NCI-H526 (cell line): ENCODE results near the gene PDIA5.

Source experiments
- DNase-seq, 2 experiments: peaks; one replicate each; lab custom pipeline; 2025; lab: John Stamatoyannopoulos, UW

PDIA5 gene

DNA sequence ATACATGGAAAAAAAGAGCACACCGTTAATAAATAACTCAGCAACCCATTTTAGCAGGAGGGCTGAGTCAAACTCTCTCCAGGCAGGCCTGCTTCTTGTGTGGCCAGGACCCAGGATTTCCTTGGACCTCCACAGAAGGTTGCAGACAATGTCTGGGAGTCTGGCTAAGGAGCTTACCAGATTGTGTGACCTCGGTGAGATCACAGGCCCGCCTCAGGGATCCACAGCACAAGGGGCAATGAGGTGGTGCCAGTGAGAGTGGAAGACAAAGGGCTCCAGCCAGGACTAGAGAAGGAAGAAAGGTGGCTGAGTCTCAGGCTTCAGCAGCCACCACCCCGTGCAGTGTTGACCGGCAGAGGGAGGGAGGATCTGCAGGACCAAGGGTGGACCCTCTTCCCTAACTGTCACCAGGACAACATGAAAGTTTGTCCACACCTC, 102.7 kb downstream of the PDIA5 start:
- no peak for DNase-seq

DNA sequence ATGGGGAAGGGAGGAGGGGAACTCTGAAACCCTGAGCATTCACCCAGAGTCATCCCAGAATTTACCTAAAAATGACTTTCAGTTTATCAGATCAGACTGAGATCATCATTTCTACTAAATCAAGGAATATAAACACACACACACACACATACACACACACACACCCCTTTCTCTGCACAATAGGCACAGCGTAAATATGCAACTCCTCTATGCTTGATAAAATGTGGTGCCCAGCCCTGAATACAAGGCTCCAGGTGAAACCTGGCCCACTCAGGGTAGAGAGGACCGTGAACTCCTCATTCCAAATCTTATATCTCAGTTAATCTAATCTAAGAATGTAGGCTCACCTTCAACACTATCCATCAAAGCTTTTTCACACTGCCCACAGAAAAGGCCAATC, 103.1 kb downstream of the PDIA5 start:
- no peak for DNase-seq

DNA sequence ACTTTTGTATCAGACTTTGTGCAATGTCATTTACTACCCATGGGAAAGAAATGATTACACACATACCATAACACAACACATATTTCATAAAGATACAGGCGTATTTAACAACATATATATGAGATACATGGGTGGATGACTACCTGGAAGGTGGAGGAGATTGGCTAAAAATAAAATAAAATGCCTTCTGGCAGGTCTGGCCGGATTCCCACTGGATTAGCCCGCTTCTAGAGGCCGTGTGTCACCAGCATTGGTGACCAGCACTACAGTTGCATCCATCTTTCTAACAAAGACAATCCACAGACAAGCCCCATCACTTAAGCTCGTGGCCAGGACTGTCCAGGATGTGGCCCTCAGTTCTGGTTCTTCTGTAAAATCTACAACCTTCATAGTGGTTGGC, 114.0 kb downstream of the PDIA5 start:
- no peak for DNase-seq

GRCh38 chr3:123186695-123187094, 119.9 kb downstream of the PDIA5 start:
- no peak for DNase-seq

- DNase-seq = no peak
These were observed 121.2 kb downstream of the PDIA5 start for GRCh38 chr3:123188058-123188457.

GRCh38 chr3:123193448-123194101, 126.8 kb downstream of the PDIA5 start:
- DNase-seq = no peak

DNA sequence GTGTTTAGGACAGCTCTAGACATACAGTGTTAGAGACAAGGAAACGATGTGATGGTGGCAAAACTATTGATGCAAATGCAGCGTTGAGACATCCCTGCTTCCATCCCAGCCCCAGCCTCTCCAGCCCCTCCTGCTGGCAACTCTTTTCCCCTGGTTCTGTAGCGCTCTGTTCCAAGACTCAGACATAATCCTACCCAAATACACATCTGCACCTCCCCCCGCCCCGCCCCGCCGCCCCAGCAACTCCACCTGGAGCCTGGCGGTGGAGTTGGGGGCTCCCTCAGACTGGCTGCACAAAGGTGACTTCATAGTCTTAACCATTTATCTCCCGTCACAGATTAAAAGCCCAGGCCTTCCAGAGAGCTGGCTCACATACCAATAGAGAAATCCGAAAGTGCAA, 127.7 kb downstream of the PDIA5 start:
- peak in 1 of 2 experiments; percentile 64 for DNase-seq

DNA sequence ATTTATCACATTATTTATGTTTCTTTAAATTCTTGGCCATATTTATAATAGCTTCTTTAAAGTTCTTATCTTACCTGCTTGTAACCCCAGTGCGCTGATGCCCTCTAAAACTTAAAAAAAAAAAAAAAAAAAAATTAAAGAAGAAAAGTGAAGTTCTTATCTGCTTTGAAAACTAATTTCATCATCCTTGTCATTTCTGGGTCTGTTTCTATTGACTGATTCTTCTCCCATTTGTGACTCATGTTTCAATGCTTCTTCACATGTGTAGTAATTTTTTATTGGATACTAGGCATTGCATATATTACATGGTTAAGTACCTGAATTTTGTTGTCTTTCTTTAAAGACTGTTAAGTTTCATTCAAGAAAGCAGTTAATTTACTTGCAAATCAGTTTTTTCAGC, 131.5 kb downstream of the PDIA5 start:
- DNase-seq = no peak

- DNase-seq = no peak
These were observed 134.4 kb downstream of the PDIA5 start for GRCh38 chr3:123201223-123201556.

DNA sequence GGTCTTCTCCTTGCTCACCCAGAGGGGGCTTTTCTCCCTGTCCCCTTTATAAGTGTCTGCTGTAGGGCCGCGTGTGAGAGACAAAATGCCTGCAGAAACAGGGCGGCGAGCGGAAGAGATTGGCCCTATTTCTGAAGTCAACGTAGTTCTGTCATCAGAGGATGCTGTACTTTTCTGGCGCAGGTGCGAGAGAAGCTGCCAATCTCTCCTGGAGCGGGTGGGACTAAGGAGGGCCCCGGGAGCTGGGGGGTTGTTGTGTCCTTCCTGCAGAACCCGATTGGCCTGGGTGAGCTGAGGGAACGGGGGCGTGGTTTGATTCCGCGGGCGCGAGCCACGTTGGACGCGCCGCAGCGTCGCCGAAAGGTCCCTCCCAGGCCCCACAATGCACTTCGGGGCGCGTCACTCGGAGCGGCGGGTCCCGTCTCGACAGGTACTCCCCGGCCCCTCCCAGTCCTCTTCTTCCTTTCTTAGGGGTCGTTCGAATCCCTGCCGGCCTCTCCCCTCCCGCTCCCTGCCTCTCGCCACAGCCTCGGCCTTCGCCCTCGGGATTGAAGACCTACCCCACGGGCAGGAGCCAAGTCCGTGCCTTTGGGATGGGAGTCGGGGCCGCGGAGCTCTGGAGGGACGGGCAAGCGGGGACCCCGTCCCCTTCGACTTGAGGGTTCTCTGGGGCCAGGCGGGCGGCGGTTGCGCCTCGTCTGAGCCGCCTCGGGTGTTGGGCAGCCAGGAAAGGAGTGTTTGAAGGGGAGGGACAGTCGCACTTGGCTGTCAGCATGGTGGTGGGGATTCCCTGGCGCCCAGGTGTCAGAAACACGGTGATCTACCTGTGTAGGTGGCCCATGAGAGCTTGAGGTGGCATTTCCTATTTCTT, 135.0 kb downstream of the PDIA5 start, which contains the start of gene SEC22A:
Gene SEC22A, plus strand, starts transcription at position 387 of the 871 bp plus-strand sequence. CDS start 7,275 bp downstream, outside the sequence.
- DNase-seq = peak; percentile 97 to 99

GRCh38 chr3:123202451-123202850, 135.6 kb downstream of the PDIA5 start:
- peak in 1 of 2 experiments; percentile 43 for DNase-seq
